Epithelial cell of esophagus (primary cell): ENCODE measurements around the gene NCOA1.

Experiments used
- DNase-seq: peaks from one replicate; pipeline ENCODE4 v3.0.0; 2010; ENCODE audit warnings: low read depth
- H3K4me3 ChIP-seq: 2 replicates; pipeline ENCODE4 v1.5.1; 2011; ENCODE audit warnings: mild to moderate bottlenecking, low read length, control low read depth
- CTCF ChIP-seq: IDR thresholded peaks from 2 replicates; pipeline ENCODE4 v1.5.1; 2011; ENCODE audit warnings: low read depth, mild to moderate bottlenecking, low read length, control low read depth, inconsistent platforms; ENCODE audit not compliant: insufficient read depth; ENCODE audit errors: missing control alignments

The NCOA1 gene

GRCh38 chr2:24644032-24644431, 153.0 kb downstream of the NCOA1 start:
- DNase-seq = no peak
- H3K4me3 ChIP-seq = no peak overlapping the region
- TF ChIP-seq CTCF = no peak

DNA sequence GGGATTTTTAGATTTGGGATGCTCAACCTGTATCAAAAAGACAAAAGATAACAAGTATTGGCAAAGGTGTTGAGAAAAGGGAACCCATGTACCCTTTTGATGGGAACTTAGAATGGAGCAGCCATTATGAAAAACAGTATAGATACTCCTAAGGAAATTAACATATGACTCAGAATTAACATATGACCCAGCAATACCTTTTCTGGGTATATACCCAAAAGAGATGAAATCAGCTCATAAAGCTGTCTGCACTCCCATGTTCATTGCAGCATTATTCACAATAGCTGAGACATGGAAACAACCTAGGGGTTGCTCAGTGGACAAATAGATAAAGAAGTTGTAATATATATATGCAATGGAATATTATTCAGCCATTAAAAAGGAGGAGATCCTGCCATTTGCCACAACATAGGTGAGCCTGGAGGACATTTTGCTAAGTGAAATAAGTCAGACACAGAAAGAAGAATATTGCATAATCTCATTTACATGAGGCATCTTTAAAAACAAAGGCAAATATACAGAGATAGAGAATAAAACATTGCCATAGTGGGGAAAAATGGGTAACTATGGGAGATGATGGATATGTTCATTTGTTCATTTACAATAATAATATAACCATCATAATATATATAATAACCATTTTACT, 160.1 kb downstream of the NCOA1 start:
- no peak for TF ChIP-seq CTCF
- DNase-seq = no peak
- no peak overlapping the region for H3K4me3 ChIP-seq

DNA sequence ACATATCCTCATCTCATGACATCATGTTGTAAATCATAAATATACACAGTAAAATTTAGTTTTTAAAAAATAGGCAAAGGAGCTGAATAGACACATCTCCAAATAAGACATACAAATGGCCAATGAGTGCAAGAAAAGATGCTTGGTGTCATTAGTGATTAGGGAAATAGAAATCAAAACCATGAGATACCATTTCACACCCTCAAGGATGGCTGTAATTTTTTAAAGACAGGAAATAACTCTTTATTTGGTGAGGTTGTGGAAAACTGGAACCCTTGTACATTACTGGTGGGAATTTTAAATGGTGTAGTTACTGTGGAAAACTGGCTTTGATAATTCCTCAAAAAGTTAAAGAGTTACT, 160.6 kb downstream of the NCOA1 start:
- no peak for DNase-seq
- TF ChIP-seq CTCF = no peak

GRCh38 chr2:24652265-24653182, 161.5 kb downstream of the NCOA1 start:
- no peak for TF ChIP-seq CTCF
- peak; percentile 1 for DNase-seq
- H3K4me3 ChIP-seq = no peak overlapping the region

More for the DNA sequence above, 160.6 kb downstream of the NCOA1 start:
- no peak overlapping the region for H3K4me3 ChIP-seq

- no peak for TF ChIP-seq CTCF
- H3K4me3 ChIP-seq = no peak overlapping the region
- DNase-seq = no peak
Measured at GRCh38 chr2:24657818-24658217, 166.8 kb downstream of the NCOA1 start.

DNA sequence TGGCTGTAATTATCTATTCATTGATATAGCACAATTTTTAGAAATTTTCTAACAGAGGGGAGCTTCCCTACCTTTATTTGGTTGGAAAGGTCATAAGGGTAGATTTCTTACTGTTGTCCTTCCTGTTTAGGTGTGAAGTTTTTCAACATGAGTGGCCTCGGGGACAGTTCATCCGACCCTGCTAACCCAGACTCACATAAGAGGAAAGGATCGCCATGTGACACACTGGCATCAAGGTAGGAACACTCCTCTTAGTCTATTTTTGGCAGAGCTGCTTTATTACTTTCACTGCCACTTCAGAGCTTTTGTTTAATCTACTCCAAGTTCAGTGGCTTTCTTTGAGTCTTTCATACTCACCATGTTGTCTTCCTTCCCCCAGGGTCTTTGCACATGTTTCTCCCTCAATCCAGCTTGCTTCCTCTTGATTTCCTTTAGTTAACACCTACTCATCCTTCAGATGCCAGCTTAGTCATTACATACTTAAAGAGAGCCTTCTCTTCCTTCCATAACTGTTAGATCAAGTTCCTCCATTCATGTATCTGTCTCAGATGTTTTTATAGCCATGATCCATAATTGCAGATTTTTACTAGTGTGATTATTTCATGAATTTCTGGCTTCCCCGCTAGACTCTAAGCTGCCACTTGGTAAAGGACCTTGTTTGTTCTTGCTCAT, 167.6 kb downstream of the NCOA1 start:
- no peak for TF ChIP-seq CTCF
- no peak overlapping the region for H3K4me3 ChIP-seq
- no peak for DNase-seq

DNA sequence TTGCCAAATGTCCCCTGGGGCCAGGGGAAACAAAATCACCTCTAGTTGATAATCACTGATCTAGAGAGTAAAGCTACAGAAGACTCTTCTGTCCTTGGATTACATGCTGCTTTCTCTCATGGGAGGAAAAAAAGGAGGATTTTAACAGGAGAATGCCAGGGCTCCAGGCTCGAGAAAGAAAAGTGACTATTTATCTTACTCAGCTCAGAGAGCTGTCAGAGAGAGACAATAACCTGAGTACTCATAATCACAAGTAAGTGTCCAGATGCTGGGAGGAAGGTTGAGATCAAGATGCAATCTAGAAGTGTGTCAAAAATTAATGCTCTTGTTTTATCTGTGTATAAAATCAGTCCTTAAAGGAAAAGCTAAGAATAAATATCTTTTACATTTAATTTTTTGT, 168.8 kb downstream of the NCOA1 start:
- TF ChIP-seq CTCF = no peak

More for the DNA sequence above, 168.8 kb downstream of the NCOA1 start:
- H3K4me3 ChIP-seq = no peak overlapping the region
- DNase-seq = no peak
